Adrenal gland (tissue), 5 donors: ENCODE measurements around the gene CBARP.

Experiments
- CTCF ChIP-seq, 6 experiments: fragments of 450-650 bp in 4 of 6; fragments of 200-600 bp in 2 of 6; sonication (generic) in 1 of 6; IDR thresholded peaks; 1 replicate in 5 of 6; 2 replicates in 1 of 6; pipeline versions ENCODE4 v1.5.1 to v1.8.0; 2016 to 2021; ENCODE audit warnings: antibody characterized with exemption in 6 of 6, mild to moderate bottlenecking in 2 of 6, moderate library complexity in 1 of 6
- POLR2A ChIP-seq, 2 donors: fragments of 450-650 bp; IDR thresholded peaks; one replicate each; pipeline ENCODE4 v1.6.1; 2017; ENCODE audit warnings: antibody characterized with exemption in 2 of 2, mild to moderate bottlenecking in 2 of 2, moderate library complexity in 1 of 2
- donor health status: DM: no; HTN: no; CAD: no.

GRCh38 chr19:1265615-1266128 is 27.9 kb upstream of the CBARP start:
- TF ChIP-seq CTCF (IDR thresholded peaks at IDR 0.05) (no peak), POLR2A (IDR thresholded peaks at IDR 0.05) (no peak)
